ENCODE measurements around the gene RXFP3. TPM values are rescaled to one million over a fixed set of nuclear protein-coding genes. Genes with fewer than 3 reads are reported as not detected.
"Not testable (repeated sequence)": the region's sequence is repeated elsewhere in the genome, so short reads cannot be mapped to it uniquely, and the experiment has no call there.

RXFP3 gene, protein sequence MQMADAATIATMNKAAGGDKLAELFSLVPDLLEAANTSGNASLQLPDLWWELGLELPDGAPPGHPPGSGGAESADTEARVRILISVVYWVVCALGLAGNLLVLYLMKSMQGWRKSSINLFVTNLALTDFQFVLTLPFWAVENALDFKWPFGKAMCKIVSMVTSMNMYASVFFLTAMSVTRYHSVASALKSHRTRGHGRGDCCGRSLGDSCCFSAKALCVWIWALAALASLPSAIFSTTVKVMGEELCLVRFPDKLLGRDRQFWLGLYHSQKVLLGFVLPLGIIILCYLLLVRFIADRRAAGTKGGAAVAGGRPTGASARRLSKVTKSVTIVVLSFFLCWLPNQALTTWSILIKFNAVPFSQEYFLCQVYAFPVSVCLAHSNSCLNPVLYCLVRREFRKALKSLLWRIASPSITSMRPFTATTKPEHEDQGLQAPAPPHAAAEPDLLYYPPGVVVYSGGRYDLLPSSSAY
- total RNA-seq = not detected in 2 replicates

- Mint-ChIP-seq H3K4me1 (ENCODE audit: low read depth) (no peaks in the 10 kb centered on the region), H3K36me3 (ENCODE audit: low read depth) (no peaks in the 10 kb centered on the region), H3K27ac (no peak within 1 kb of the TSS), H3K27me3 (ENCODE audit: insufficient read depth) (peaks cover 48% of the 10 kb centered on the region), H3K9me3 (no peaks in the 10 kb centered on the region), H3K4me3 (no peak within 1 kb of the TSS)
- DNase-seq (ENCODE audit: low spot score) = no peak
- intact Hi-C loops (cut with micrococcal nuclease) = loop anchor here (10.0 kb wide), 1 partner anchor 112 kb away; no protein-coding TSS in a partner anchor
These were observed at the start of gene RXFP3 for GRCh38 chr5:33936381-33937016. Gene RXFP3 (plus strand): TSS chr5:33936386. CDS start chr5:33936741, 355 bp downstream.

- H3K27ac Mint-ChIP-seq = no peak overlapping the region
- peaks cover 5% of the 10 kb centered on the region for H3K4me1 Mint-ChIP-seq (ENCODE audit: low read depth)
- no peaks in the 10 kb centered on the region for H3K36me3 Mint-ChIP-seq (ENCODE audit: low read depth)
- no peak for DNase-seq (ENCODE audit: low spot score)
- no peak overlapping the region for H3K4me3 Mint-ChIP-seq
- intact Hi-C loops (cut with micrococcal nuclease) = no loop called here
- H3K9me3 Mint-ChIP-seq = no peaks in the 10 kb centered on the region
- H3K27me3 Mint-ChIP-seq (ENCODE audit: insufficient read depth) = peaks cover 22% of the 10 kb centered on the region
These were observed 48.9 kb upstream of the RXFP3 start for GRCh38 chr5:33887268-33887667.

- Mint-ChIP-seq H3K4me3 (no peak overlapping the region), H3K9me3 (no peaks in the 10 kb centered on the region), H3K36me3 (ENCODE audit: low read depth) (no peaks in the 10 kb centered on the region), H3K27ac (no peak overlapping the region), H3K27me3 (ENCODE audit: insufficient read depth) (peaks cover 35% of the 10 kb centered on the region), H3K4me1 (ENCODE audit: low read depth) (peaks cover 5% of the 10 kb centered on the region)
- DNase-seq (ENCODE audit: low spot score) = no peak
- intact Hi-C loops (cut with micrococcal nuclease) = no loop called here
These were observed 47.6 kb upstream of the RXFP3 start for GRCh38 chr5:33888587-33888986.

DNA sequence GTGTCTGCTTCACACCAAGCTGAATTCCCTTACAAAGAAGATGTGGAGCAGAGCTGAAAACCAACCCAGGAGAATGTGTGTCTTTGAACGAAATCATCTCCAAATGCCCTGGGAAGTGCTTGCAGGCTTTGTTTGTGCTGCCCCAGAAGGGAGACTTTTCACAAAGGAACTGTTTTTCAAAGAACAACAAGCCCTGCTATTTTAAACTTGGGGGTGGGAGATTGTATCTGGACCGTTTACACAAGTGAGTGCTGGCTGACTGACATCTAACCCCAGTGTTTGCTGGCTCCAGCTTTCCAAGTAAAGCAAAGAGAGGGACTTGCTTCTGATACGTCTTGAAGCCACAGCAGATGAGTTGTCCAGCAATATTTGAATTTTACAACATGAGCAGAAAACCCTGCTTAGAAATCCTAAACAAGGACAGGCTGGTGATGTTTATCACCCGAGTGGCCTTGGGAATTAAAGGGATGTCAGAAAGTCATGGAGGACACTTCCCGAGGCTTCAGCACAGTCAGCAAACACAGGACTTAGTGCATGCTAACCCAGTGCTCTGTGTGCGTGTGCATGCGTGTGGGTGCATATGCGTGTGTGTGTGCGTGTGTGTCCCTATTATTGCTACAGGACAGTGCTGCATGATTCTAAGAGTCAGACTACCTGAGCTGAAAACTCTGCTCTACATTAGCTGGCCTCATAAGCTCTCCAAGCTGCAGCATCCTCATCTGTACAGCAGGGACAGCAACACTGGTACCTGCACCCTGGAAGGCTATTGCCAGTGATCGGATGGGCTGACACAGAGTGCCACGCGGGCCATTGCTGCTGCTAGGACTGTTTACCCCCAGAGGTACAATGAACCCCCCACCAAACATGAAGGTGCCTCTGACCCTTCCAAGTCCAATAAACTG lies 45.8 kb upstream of the RXFP3 start:
- intact Hi-C loops (cut with micrococcal nuclease) = no loop called here
- Mint-ChIP-seq H3K36me3 (ENCODE audit: low read depth) (no peaks in the 10 kb centered on the region), H3K4me1 (ENCODE audit: low read depth) (peaks cover 5% of the 10 kb centered on the region), H3K9me3 (no peaks in the 10 kb centered on the region), H3K27ac (no peak overlapping the region), H3K27me3 (ENCODE audit: insufficient read depth) (peaks cover 41% of the 10 kb centered on the region), H3K4me3 (no peak overlapping the region)
- DNase-seq (ENCODE audit: low spot score) = no peak

DNA sequence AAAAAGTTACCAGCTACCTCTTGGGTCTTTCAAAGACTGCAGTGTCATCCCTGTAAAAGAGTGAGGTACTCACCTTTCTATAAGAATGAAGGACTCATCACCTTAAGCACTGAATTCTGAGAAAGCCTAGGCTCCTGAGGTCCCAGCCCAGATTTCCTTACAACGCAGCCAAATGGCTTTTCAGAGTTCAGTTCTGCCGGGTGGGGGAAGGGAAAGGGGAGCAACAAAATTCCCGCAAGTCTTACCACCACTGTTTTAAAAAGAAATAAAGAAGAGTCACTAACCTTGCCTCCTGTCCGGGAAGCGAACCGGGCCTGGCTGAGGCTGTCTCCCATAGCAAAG lies 44.8 kb upstream of the RXFP3 start:
- no peaks in the 10 kb centered on the region for H3K9me3 Mint-ChIP-seq
- peaks cover 5% of the 10 kb centered on the region for H3K4me1 Mint-ChIP-seq (ENCODE audit: low read depth)
- H3K27ac Mint-ChIP-seq = no peak overlapping the region
- intact Hi-C loops (cut with micrococcal nuclease) = no loop called here
- no peak for DNase-seq (ENCODE audit: low spot score)
- no peaks in the 10 kb centered on the region for H3K36me3 Mint-ChIP-seq (ENCODE audit: low read depth)
- H3K27me3 Mint-ChIP-seq (ENCODE audit: insufficient read depth) = peaks cover 46% of the 10 kb centered on the region
- H3K4me3 Mint-ChIP-seq = no peak overlapping the region

- intact Hi-C loops (cut with micrococcal nuclease) = no loop called here
- DNase-seq (ENCODE audit: low spot score) = no peak
- Mint-ChIP-seq H3K36me3 (ENCODE audit: low read depth) (no peaks in the 10 kb centered on the region), H3K4me1 (ENCODE audit: low read depth) (peaks cover 5% of the 10 kb centered on the region), H3K27me3 (ENCODE audit: insufficient read depth) (peaks cover 50% of the 10 kb centered on the region), H3K27ac (no peak within 1 kb of the TSS), H3K4me3 (no peak within 1 kb of the TSS), H3K9me3 (no peaks in the 10 kb centered on the region)
These were observed 44.2 kb upstream of the RXFP3 start, which contains the start of gene ADAMTS12 for GRCh38 chr5:33891788-33892619. Gene ADAMTS12 (minus strand): TSS chr5:33891990. CDS start chr5:33891856, 134 bp downstream.

GRCh38 chr5:33892620-33893137 lies 43.5 kb upstream of the RXFP3 start:
- intact Hi-C loops (cut with micrococcal nuclease) = no loop called here
- DNase-seq (ENCODE audit: low spot score) = no peak
- no peak overlapping the region for H3K27ac Mint-ChIP-seq
- no peaks in the 10 kb centered on the region for H3K36me3 Mint-ChIP-seq (ENCODE audit: low read depth)
- peaks cover 50% of the 10 kb centered on the region for H3K27me3 Mint-ChIP-seq (ENCODE audit: insufficient read depth)
- H3K9me3 Mint-ChIP-seq = no peaks in the 10 kb centered on the region
- H3K4me3 Mint-ChIP-seq = no peak overlapping the region
- H3K4me1 Mint-ChIP-seq (ENCODE audit: low read depth) = peaks cover 5% of the 10 kb centered on the region

- Mint-ChIP-seq H3K4me1 (ENCODE audit: low read depth) (peaks cover 5% of the 10 kb centered on the region), H3K4me3 (no peak overlapping the region), H3K27ac (no peak overlapping the region), H3K36me3 (ENCODE audit: low read depth) (no peaks in the 10 kb centered on the region), H3K27me3 (ENCODE audit: insufficient read depth) (peaks cover 53% of the 10 kb centered on the region), H3K9me3 (no peaks in the 10 kb centered on the region)
- intact Hi-C loops (cut with micrococcal nuclease) = no loop called here
- no peak for DNase-seq (ENCODE audit: low spot score)
These were observed 41.6 kb upstream of the RXFP3 start for GRCh38 chr5:33894566-33894965.

DNA sequence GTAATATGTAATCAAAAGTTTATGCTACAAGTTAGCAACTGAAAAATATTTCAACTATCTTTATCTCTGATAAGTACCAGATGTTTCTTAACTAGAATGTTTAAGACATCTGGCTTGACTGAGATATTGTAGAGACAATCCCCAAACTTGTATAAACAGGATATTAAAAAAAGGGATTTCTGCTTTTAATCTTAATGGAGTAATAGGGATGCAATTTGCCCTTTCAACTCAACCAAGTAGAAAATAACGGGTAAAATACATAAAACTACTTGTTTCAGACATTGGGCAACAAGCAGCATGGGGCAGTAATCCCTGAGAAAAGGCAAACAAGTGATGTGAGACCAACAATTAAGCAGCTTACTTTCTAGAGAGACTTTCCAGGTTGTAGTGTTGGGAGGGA lies 35.0 kb upstream of the RXFP3 start:
- intact Hi-C loops (cut with micrococcal nuclease) = no loop called here
- H3K27ac Mint-ChIP-seq = no peak overlapping the region
- H3K4me1 Mint-ChIP-seq (ENCODE audit: low read depth) = no peaks in the 10 kb centered on the region
- no peak for DNase-seq (ENCODE audit: low spot score)
- no peak overlapping the region for H3K4me3 Mint-ChIP-seq
- H3K9me3 Mint-ChIP-seq = peaks cover 11% of the 10 kb centered on the region
- H3K36me3 Mint-ChIP-seq (ENCODE audit: low read depth) = no peaks in the 10 kb centered on the region
- H3K27me3 Mint-ChIP-seq (ENCODE audit: insufficient read depth) = peaks cover 7% of the 10 kb centered on the region

- intact Hi-C loops (cut with micrococcal nuclease) = no loop called here
- Mint-ChIP-seq H3K27ac (no peak overlapping the region), H3K9me3 (peaks cover 26% of the 10 kb centered on the region), H3K27me3 (ENCODE audit: insufficient read depth) (peaks cover 3% of the 10 kb centered on the region), H3K4me3 (no peak overlapping the region), H3K36me3 (ENCODE audit: low read depth) (peaks cover 2% of the 10 kb centered on the region), H3K4me1 (ENCODE audit: low read depth) (no peaks in the 10 kb centered on the region)
- DNase-seq (ENCODE audit: low spot score) = no peak
These were observed 33.1 kb upstream of the RXFP3 start for GRCh38 chr5:33903118-33903517.

DNA sequence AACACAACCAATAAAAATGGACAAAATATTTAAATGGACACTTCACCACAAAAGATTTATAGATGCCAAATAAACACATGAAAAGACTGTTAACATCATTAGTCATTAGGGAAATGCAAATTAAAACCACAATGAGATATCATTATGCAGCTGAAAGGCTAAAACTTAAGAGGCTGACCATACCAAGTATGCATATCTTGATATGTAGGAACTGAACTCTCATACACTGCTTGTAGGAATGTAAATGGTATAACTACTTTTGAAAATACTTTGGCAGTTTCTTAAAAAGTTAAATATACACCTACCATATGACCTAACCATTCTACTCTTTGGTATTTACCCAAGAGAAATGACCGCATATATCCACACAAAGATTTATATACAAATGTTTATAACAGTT lies 30.8 kb upstream of the RXFP3 start:
- no peak for DNase-seq (ENCODE audit: low spot score)
- Mint-ChIP-seq H3K9me3 (peaks cover 26% of the 10 kb centered on the region), H3K27ac (no peak overlapping the region), H3K4me3 (no peak overlapping the region), H3K4me1 (ENCODE audit: low read depth) (no peaks in the 10 kb centered on the region), H3K36me3 (ENCODE audit: low read depth) (peaks cover 2% of the 10 kb centered on the region), H3K27me3 (ENCODE audit: insufficient read depth) (no peaks in the 10 kb centered on the region)
- intact Hi-C loops (cut with micrococcal nuclease) = no loop called here

- H3K4me1 Mint-ChIP-seq (ENCODE audit: low read depth); DNase-seq (ENCODE audit: low spot score); H3K36me3 Mint-ChIP-seq (ENCODE audit: low read depth); intact Hi-C loops (cut with micrococcal nuclease); H3K27me3 Mint-ChIP-seq (ENCODE audit: insufficient read depth); H3K27ac Mint-ChIP-seq; H3K4me3 Mint-ChIP-seq: not testable (repeated sequence)
- peaks cover 26% of the 10 kb centered on the region for H3K9me3 Mint-ChIP-seq
These were observed 29.9 kb upstream of the RXFP3 start for GRCh38 chr5:33906248-33906647.

Measured in activated T-helper 1 cell treated with anti-CD3 and anti-CD28 coated beads, Interleukin-12 subunit alpha, Interleukin-12 subunit beta, Interleukin-2, Interleukin-4 antibody, amounts not matched to agents 30 ng/mL and 10 ng/mL and 1 ng/mL, durations not matched to agents 14 hours and 24 hours and 36 hours (primary cell).